Measurements from ENCODE around the gene JMJD4.

- TF ChIP-seq CTCF (IDR thresholded peaks at IDR 0.05; ENCODE audit: borderline replicate concordance, extremely low read depth, low read length, poor library complexity, severe bottlenecking) (no peak), EZH2 (IDR thresholded peaks at IDR 0.05; ENCODE audit: borderline replicate concordance, low read depth, low read length, severe bottlenecking) (no peak)
Measured at GRCh38 chr1:227756172-227756959, 21.3 kb upstream of the JMJD4 start.

Measured in DND-41 (cell line).